Measurements from ENCODE around the gene ZC3H18. TPM values are rescaled to one million over a fixed set of nuclear protein-coding genes. Genes with fewer than 3 reads are reported as not detected.

The ZC3H18 gene
- polyA plus RNA-seq, 6 donors from 2014 or later = 2.5 to 21.7 (median 9.0) TPM

DNA sequence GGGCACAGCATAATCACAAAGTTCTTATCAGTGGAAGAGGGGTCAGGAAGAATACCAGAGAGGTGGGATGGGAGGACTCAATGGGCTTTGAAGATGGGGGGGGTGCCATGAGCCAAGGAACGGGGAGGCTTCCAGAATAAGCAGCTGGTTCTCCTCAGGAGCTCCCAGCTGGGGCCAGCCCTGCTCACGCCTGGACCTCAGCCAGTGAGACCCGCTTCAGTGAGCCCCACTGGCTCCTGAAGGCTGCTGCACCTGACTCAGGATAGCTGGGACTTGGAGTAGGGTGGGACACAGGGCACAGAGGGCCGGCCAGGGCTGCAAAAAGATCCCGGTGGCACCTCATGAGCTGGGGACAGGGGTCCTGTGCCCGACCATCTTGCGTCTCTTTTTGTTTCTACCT is 24.4 kb upstream of the ZC3H18 start:
- Mint-ChIP-seq H3K27me3 (peaks cover 6 to 35% (median 17%) of the 10 kb centered on the region in 3 donors), H3K4me3 (no peak overlapping the region), H3K9me3 (peaks cover 5 to 18% (median 14%) of the 10 kb centered on the region in 7 donors), H3K36me3 (peaks cover 7 to 16% of the 10 kb centered on the region in 2 donors), H3K4me1 (peaks cover 7 to 18% (median 14%) of the 10 kb centered on the region in 3 donors), H3K27ac (peak overlapping the region in 1 of 6 donors; percentile 84)
- DNase-seq (no peak), ATAC-seq (ENCODE audit: low read depth in 2 of 2) (no peak)

DNA sequence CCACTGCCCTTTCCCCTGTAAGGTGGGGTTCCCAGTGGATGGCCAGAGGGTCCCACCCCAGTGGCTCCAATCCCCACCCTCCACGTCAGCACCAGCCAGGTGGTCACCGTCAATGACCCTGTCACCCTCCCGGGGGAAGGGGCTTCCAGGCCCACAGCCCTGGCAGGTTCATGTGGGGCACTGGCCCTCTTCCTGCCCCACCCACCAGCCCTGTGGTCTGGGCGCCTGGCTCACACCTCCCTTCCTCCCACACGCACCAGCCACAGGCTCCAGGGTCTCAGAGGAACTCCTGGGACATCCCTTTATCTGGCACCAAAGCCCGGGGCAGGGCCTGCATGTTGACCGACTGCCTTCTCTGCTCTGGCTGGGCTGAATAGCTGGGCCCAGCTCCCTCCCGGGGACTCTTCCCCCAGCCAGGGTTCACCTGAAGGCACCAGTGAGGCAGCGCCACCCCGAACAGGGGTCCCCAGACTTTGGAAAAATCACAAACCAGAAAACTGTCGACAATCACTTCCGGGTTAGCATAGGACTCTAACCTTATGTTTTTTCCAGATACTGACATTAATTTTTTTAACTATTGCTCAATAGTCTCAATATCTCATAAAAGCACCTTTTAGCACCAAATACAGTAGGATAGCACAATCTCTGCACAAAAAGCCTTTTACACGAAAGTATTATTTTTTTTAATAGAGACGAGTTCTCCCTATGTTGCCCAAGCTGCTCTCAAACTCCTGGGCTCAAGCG is 21.9 kb upstream of the ZC3H18 start:
- ATAC-seq (ENCODE audit: low read depth in 2 of 2) (no peak), DNase-seq (no peak)
- peaks cover 5 to 13% of the 10 kb centered on the region in 2 donors for H3K36me3 Mint-ChIP-seq
- peaks cover 11 to 22% (median 14%) of the 10 kb centered on the region in 3 donors for H3K4me1 Mint-ChIP-seq
- peaks cover 4 to 28% (median 17%) of the 10 kb centered on the region in 3 donors for H3K27me3 Mint-ChIP-seq
- H3K4me3 Mint-ChIP-seq = no peak overlapping the region
- peaks cover 5 to 8% (median 6%) of the 10 kb centered on the region in 7 donors for H3K9me3 Mint-ChIP-seq
- H3K27ac Mint-ChIP-seq = peak overlapping the region in 1 of 6 donors; percentile 56

DNA sequence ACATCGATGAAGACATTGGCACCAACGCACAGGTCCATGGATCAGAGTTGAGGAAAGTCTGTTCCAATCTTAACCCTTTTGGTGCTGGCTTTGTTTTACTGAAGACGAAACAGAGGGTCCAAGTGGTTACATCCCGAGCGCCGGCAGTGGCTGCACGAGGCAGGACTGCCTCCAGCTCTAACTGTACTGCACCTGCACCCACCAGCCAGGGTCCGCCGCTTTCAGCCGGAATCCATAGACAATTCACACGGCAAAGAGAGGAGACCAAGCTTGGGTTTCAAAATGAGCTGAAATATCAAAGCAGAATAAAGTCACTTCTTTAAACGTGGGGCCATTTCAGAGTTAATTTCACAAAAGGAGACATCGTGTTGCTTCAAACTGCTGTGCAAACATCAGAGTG is 21.2 kb upstream of the ZC3H18 start:
- DNase-seq (no peak), ATAC-seq (ENCODE audit: low read depth in 2 of 2) (no peak)
- H3K9me3 Mint-ChIP-seq = peaks cover 0 to under 1% (median 0%) of the 10 kb centered on the region in 7 donors
- H3K27ac Mint-ChIP-seq = no peak overlapping the region
- peaks cover 11 to 22% (median 14%) of the 10 kb centered on the region in 3 donors for H3K4me1 Mint-ChIP-seq
- H3K27me3 Mint-ChIP-seq = peaks cover 0 to 22% (median 17%) of the 10 kb centered on the region in 3 donors
- peaks cover 0 to 6% of the 10 kb centered on the region in 2 donors for H3K36me3 Mint-ChIP-seq
- peak overlapping the region in 1 of 8 donors; percentile 24 for H3K4me3 Mint-ChIP-seq

DNA sequence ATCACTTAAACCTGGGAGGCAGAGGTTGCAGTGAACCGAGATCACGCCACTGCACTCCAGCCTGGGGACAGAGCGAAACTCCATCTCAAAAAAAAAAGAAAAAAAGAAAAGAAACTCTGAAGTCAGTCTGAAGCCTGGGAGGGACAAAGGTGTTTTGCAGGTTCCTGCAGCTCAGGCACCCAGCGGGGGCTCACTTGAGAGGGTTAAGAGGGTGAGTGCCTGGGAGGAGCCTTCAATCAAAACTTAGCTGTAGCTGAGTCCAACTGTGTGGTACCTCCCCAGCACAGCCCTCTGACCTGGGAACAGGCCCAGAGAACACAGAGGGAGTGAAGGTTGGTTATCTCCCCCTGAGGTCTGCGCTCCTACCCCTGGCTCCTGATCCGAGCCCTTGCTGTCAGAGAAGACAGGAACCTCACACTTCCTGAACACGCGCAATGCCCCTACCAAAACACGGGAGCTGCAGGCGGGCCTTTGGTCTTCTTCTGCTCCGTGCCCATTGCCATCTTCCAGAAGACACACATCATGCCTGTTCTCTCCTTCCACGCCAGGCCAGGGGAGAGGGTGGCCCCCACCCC is 20.4 kb upstream of the ZC3H18 start:
- Mint-ChIP-seq H3K27me3 (peaks cover 0 to 24% (median 17%) of the 10 kb centered on the region in 3 donors), H3K9me3 (no peaks in the 10 kb centered on the region), H3K4me1 (peaks cover 11 to 22% (median 14%) of the 10 kb centered on the region in 3 donors), H3K36me3 (peaks cover 0 to 6% of the 10 kb centered on the region in 2 donors), H3K4me3 (peak overlapping the region in 5 of 8 donors; percentile 13 to 68 (median 59)), H3K27ac (peak overlapping the region in 3 of 6 donors; percentile 31 to 94 (median 53))
- DNase-seq (no peak), ATAC-seq (ENCODE audit: low read depth in 2 of 2) (peak in 1 of 2 donors; percentile 27)

DNA sequence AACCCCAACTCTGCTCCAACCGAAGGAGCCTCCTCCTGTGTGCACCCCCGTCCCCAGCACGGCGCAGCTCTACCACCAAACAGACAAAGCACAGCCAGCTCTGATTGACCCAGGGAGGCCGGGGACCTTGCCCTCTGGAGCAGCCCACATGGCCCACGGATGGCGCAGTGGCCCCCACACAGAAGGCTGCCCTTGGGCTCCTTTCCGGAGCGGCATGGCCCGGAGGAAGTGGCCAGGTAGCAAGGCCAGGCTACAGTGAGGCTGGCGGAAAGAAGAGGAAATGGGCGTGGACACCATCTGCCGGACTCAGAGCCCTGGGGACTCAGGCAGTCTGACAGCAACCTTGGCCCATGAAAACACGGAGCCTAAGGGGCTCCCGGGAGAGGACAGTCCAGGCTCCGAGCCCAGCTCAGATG is 19.9 kb upstream of the ZC3H18 start:
- H3K36me3 Mint-ChIP-seq = peaks cover 0 to 6% of the 10 kb centered on the region in 2 donors
- H3K27ac Mint-ChIP-seq = peak overlapping the region in 3 of 6 donors; percentile 31 to 94 (median 56)
- peaks cover 11 to 22% (median 14%) of the 10 kb centered on the region in 3 donors for H3K4me1 Mint-ChIP-seq
- ATAC-seq (ENCODE audit: low read depth in 2 of 2) (peak in 1 of 2 donors; percentile 10), DNase-seq (no peak)
- H3K9me3 Mint-ChIP-seq = no peaks in the 10 kb centered on the region
- peak overlapping the region in 7 of 8 donors; percentile 13 to 68 (median 59) for H3K4me3 Mint-ChIP-seq
- H3K27me3 Mint-ChIP-seq = peaks cover 0 to 27% (median 16%) of the 10 kb centered on the region in 3 donors

DNA sequence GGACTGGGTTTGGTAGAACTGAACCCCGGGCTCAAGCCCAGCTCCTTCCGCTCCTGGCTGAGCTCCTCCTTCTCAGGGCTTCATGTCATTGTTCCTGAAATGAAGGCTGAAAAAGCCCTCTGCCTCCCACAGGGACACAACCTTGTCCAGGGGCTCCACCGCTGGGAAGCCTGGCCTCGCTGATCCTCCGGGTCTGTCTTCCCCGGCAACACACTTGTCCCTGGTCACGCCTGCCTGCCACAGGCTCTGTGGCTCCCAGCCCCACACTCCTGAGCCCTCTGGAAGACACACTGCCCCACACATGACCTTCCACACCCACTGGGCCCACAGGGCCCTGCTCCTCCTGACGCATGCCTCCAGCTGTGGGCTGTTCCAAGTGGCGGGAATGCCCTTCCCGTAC is 18.0 kb upstream of the ZC3H18 start:
- Mint-ChIP-seq H3K36me3 (peaks cover 0 to 8% of the 10 kb centered on the region in 2 donors), H3K27ac (peak overlapping the region in 2 of 6 donors; percentile 57 to 83), H3K4me1 (peaks cover 12 to 24% (median 14%) of the 10 kb centered on the region in 3 donors), H3K4me3 (no peak overlapping the region), H3K27me3 (peaks cover 1 to 30% (median 14%) of the 10 kb centered on the region in 3 donors), H3K9me3 (peaks cover 0 to 4% (median 3%) of the 10 kb centered on the region in 7 donors)
- no peak for DNase-seq
- no peak for ATAC-seq (ENCODE audit: low read depth in 2 of 2)

DNA sequence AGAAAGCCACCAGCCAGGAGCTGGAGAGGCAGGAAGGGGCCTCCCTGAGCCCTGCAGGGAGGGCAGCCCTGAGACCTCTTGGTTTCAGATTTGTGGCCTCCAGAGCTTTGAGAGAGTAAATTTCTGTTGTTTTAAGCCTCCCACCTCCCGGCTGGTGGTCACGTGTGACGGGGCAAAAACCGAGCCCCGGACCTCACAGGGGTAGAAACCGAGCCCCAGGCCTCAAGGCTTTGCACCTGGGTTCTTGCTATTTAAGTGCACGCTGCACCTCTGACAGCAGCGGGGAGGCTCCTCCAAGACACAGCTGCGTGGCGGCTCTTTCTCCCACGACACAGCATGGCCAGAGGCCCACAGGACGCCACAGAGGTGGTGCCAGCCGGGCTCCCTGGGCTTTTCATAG is 17.4 kb upstream of the ZC3H18 start:
- H3K4me1 Mint-ChIP-seq = peaks cover 14 to 24% (median 15%) of the 10 kb centered on the region in 3 donors
- H3K9me3 Mint-ChIP-seq = peaks cover 0 to 4% (median 3%) of the 10 kb centered on the region in 7 donors
- ATAC-seq (ENCODE audit: low read depth in 2 of 2) = no peak
- peaks cover 4 to 34% (median 19%) of the 10 kb centered on the region in 3 donors for H3K27me3 Mint-ChIP-seq
- no peak for DNase-seq
- peak overlapping the region in 1 of 6 donors; percentile 57 for H3K27ac Mint-ChIP-seq
- no peak overlapping the region for H3K4me3 Mint-ChIP-seq
- H3K36me3 Mint-ChIP-seq = peaks cover 0 to 8% of the 10 kb centered on the region in 2 donors

DNA sequence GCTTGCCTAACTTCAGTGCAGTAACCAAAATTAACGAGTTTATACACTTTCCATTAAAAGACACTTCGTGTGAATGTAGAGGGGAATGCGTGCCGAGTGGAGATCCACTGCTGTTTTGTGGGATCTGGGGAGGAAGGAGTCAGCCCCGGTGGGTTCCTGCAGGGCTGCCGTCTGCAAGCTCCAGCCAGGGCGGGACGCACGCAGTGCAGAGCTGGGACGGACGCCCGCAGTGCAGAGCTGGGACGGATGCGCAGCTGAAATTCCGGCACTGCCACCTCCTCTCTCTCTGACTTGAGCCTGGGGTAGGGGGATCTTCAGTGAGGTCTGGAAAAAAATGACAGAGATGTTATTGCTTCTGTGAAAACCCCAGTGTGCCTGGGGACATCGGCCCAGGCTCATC is 16.5 kb upstream of the ZC3H18 start:
- Mint-ChIP-seq H3K27ac (peak overlapping the region in 1 of 6 donors; percentile 69), H3K9me3 (peaks cover 0 to 4% (median 3%) of the 10 kb centered on the region in 7 donors), H3K36me3 (peaks cover 0 to 8% of the 10 kb centered on the region in 2 donors), H3K4me3 (no peak overlapping the region), H3K27me3 (peaks cover 4 to 36% (median 19%) of the 10 kb centered on the region in 3 donors), H3K4me1 (peaks cover 14 to 25% (median 15%) of the 10 kb centered on the region in 3 donors)
- ATAC-seq (ENCODE audit: low read depth in 2 of 2) (no peak), DNase-seq (no peak)

DNA sequence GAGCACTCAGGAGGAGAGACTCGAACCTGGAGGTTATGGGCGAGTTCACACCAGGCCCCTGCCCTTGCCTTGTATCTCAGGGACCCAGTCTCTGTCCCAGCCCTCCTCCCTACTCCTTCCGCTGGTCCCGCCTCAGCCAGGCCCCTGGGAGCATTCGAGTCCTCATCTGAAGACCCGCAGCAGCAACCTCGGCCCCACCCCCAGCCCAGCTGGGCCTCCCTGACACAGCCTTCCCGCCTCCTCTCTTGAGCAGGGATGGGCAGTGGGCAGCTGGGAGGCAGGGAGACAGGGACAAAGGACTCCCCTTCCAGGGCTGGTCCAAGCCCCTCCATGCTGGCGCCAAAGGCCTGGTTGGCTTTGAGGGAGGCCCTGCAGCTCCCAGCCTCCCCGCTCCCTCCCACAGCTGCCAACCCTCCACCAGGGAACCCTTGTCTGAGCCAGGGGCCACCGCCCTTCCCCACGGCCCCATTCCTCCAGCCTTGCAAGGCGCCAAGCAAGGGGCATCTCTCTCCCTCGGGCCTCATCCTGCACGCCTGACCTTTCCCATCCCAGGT is 15.4 kb upstream of the ZC3H18 start:
- Mint-ChIP-seq H3K27me3 (peaks cover 4 to 40% (median 19%) of the 10 kb centered on the region in 3 donors), H3K9me3 (peaks cover 0 to 4% (median 3%) of the 10 kb centered on the region in 7 donors), H3K36me3 (peaks cover 0 to 8% of the 10 kb centered on the region in 2 donors), H3K4me3 (no peak overlapping the region), H3K4me1 (peaks cover 9 to 20% (median 14%) of the 10 kb centered on the region in 3 donors), H3K27ac (peak overlapping the region in 1 of 6 donors; percentile 85)
- no peak for ATAC-seq (ENCODE audit: low read depth in 2 of 2)
- no peak for DNase-seq

DNA sequence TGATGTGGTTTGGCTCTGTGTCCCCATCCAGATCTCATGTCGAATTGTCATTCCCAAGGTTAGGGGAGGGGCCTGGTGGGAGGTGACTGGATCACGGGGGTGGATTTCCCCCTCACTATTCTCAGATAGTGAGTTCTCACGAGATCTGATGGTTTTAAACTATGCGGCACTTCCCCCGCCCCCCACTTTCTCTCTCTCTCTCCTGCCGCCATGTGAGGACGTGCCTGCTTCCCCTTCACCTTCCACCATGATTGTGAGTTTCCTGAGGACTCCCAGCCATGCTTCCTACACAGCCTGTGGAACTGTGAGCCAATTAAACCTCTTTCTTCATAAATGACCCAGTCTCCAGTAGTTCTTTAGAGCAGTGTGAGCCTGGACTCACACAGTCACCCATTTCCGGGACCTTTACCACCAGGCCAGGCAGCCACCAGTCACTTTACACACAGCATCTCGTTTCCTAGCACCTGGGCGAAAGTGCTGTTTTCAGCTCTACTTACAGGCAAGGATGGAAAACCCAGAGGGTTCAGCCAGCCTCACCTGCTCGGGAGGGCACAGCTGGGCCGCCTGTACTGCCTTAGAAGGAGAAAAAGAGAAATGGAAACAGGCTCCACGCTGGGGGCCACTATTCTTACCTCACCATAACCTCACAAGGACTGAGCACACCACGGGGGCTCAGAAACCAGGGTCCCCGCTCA is 13.8 kb upstream of the ZC3H18 start:
- H3K27ac Mint-ChIP-seq = peak overlapping the region in 1 of 6 donors; percentile 70
- peaks cover 4 to 50% (median 19%) of the 10 kb centered on the region in 3 donors for H3K27me3 Mint-ChIP-seq
- peak overlapping the region in 1 of 8 donors; percentile 41 for H3K4me3 Mint-ChIP-seq
- peaks cover 0 to 8% of the 10 kb centered on the region in 2 donors for H3K36me3 Mint-ChIP-seq
- peaks cover 0 to 9% (median 8%) of the 10 kb centered on the region in 3 donors for H3K4me1 Mint-ChIP-seq
- ATAC-seq (ENCODE audit: low read depth in 2 of 2) (no peak), DNase-seq (no peak)
- H3K9me3 Mint-ChIP-seq = peaks cover 0 to 4% (median 3%) of the 10 kb centered on the region in 7 donors

DNA sequence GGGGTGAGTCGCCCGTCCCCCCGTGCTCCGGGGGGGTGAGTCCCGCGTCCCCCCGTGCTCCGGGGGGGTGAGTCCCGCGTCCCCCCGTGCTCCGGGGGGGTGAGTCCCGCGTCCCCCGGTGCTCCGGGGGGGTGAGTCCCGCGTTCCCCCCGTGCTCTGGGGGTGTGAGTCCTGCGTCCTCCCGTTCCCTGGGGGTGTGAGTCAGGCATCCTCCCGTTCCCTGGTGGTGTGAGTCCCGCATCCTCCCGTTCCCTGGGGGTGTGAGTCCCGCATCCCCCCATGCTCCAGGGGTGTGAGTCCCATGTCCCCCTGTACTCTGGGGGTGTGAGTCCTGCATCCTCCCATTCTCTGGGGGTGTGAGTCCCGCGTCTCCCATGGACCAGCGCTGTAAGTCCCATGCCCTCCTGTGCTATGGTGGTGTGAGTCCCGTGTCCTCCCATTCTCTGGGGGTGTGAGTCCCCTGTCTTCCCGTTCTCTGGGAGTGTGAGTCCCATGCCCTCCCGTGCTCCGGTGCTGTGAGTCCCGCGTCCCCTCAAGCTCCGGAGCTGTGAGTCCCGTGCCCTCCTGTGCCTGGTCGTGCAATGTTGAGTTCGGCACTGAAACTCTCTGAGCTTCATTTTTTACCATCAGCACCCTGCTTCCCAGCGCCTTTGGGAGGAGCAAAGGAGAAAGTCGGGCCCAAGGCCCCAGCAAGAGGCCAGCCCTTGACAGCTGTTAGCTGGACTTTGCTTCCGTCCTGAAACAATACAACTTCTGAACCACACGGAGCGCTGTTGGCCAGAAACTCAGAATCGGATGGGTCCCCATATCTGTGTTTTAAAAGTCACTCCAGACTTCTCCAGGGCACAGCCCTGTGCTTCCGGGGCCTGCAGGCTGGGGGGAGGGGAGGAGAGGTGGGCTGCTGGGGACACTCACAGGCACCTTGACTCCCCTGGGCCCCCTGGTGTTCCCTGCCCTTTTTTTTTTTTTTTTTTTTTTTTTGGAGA is 11.5 kb upstream of the ZC3H18 start:
- Mint-ChIP-seq H3K27ac (no peak overlapping the region), H3K9me3 (peaks cover 0 to 4% (median 3%) of the 10 kb centered on the region in 7 donors), H3K27me3 (peaks cover 4 to 50% (median 19%) of the 10 kb centered on the region in 3 donors), H3K36me3 (peaks cover 0 to 8% of the 10 kb centered on the region in 2 donors), H3K4me1 (peaks cover 5 to 10% (median 7%) of the 10 kb centered on the region in 3 donors), H3K4me3 (peak overlapping the region in 1 of 8 donors; percentile 9)
- ATAC-seq (ENCODE audit: low read depth in 2 of 2) (peak; percentile 42 to 59), DNase-seq (no peak)

Data from naive B cell (primary cell).